HepG2 (cell line): ENCODE data around the gene NHERF2. TPM values are rescaled to one million over a fixed set of nuclear protein-coding genes. Genes with fewer than 3 reads are reported as not detected.
A peak's percentile ranks its signal among the peaks of the same experiment; 100 is the strongest.

Source experiments
- LCORL ChIP-seq, 2 experiments: fragments of 450-650 bp in 1 of 2; sonication (generic) in 1 of 2; formaldehyde crosslinking in 1 of 2; IDR thresholded peaks; 2 replicates each; pipeline versions ENCODE4 v1.5.0 to v1.6.1; 2017 to 2020; ENCODE audit warnings: antibody characterized with exemption in 1 of 2, missing genetic modification reagents in 1 of 2
- ZNF383 ChIP-seq: sonication (generic); formaldehyde crosslinking; IDR thresholded peaks from 2 replicates; pipeline ENCODE4 v1.4.0; 2020; ENCODE audit warnings: missing genetic modification reagents, mild to moderate bottlenecking, borderline replicate concordance
- polyA plus RNA-seq, 8 experiments: library from polyadenylated mRNA; depleted of rRNA in 3 of 8; stranded (reverse) in 7 of 8; unstranded in 1 of 8; fragments of >200 nt; fragmentation: Illumina TruSeq in 4 of 8; extraction: Trizol in 4 of 8; gene quantifications; 2 replicates each; pipeline versions ENCODE4 v1.2.1 to v1.2.3, GENCODE V29; 2011 to 2016; ENCODE audit warnings: low read depth in 4 of 8, missing spikeins in 1 of 8, mixed read lengths in 1 of 8; ENCODE audit not compliant: insufficient read depth in 1 of 8
- total RNA-seq, 5 experiments: library from RNA; depleted of rRNA; stranded (reverse); fragments of >200 nt; fragmentation: Illumina TruSeq; extraction: Trizol; gene quantifications; 2 replicates each; pipeline ENCODE4 v1.2.3, GENCODE V29; 2016; ENCODE audit warnings: low read depth in 1 of 5
- TF ChIP-seq, protein P1 (sequence below): sonication (generic); formaldehyde crosslinking; IDR thresholded peaks from 2 replicates; pipeline ENCODE4 v1.4.0; 2020; ENCODE audit warnings: mild to moderate bottlenecking, missing genetic modification reagents
- TF ChIP-seq, protein P2 (sequence below): sonication (generic); formaldehyde crosslinking; IDR thresholded peaks from one replicate; pipeline ENCODE4 v1.5.1; 2020; ENCODE audit warnings: mild to moderate bottlenecking, missing genetic modification reagents; ENCODE audit errors: not compliant biosample characterization
- TF ChIP-seq, protein P3 (sequence below), 2 experiments: IDR thresholded peaks; 2 replicates each; pipeline ENCODE4 v1.6.1; 2011 to 2012; ENCODE audit warnings: low read length in 2 of 2, borderline replicate concordance in 1 of 2, low read depth in 1 of 2, mild to moderate bottlenecking in 1 of 2, moderate library complexity in 1 of 2

The NHERF2 gene
- total and polyA plus RNA-seq, 2 of the 13 experiments (the other 11 are each of a cell fraction or from before 2014, with no cell fraction given), result 23.7 to 39.3 TPM

DNA sequence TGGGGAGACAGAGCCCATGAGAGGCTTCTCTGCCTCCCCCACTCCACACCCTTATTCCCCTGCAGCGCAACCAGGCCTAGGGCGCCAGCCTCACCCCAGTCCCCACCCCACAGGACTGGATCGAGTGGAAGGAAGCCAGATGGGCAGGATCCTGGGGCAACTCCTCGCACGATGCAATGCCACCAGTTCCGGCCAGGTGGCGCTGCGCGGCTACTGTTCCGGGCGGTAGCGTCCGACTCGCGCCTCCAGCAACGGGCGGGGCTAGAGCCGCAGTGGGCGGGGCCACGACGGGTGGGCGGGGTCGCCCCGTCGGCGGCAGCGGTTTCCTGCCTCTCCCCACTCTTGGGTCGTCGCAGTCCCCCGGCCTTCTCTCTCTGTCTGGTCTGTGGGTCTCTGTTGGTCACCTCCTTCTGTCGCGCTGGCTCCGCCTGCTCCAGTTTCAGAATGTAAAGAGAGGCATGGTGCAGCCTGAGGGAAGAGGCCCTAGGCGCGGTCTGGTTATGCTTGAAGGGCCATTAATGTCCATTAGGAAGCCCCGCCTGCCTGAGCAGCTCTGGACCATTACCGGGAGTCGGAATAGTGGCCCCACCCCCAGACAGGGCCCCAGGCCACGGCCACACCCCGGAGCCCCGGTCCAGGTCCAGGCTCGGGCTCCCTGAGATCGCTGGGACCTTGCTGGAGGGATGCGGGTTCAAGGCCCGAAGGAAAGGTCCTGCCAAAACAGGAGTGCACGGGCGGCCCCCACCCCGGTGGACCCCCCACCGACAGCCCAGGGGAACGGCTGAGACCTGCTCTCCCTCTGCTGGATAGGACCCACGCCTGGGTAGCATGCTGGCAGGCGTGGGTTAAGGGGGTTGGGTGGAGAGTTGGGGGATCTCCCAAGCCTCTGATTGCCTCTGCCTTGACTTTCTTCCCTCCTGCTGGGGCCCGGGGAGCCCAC lies 3.3 kb upstream of the NHERF2 start (continued):
- TF ChIP-seq, protein P1, sequence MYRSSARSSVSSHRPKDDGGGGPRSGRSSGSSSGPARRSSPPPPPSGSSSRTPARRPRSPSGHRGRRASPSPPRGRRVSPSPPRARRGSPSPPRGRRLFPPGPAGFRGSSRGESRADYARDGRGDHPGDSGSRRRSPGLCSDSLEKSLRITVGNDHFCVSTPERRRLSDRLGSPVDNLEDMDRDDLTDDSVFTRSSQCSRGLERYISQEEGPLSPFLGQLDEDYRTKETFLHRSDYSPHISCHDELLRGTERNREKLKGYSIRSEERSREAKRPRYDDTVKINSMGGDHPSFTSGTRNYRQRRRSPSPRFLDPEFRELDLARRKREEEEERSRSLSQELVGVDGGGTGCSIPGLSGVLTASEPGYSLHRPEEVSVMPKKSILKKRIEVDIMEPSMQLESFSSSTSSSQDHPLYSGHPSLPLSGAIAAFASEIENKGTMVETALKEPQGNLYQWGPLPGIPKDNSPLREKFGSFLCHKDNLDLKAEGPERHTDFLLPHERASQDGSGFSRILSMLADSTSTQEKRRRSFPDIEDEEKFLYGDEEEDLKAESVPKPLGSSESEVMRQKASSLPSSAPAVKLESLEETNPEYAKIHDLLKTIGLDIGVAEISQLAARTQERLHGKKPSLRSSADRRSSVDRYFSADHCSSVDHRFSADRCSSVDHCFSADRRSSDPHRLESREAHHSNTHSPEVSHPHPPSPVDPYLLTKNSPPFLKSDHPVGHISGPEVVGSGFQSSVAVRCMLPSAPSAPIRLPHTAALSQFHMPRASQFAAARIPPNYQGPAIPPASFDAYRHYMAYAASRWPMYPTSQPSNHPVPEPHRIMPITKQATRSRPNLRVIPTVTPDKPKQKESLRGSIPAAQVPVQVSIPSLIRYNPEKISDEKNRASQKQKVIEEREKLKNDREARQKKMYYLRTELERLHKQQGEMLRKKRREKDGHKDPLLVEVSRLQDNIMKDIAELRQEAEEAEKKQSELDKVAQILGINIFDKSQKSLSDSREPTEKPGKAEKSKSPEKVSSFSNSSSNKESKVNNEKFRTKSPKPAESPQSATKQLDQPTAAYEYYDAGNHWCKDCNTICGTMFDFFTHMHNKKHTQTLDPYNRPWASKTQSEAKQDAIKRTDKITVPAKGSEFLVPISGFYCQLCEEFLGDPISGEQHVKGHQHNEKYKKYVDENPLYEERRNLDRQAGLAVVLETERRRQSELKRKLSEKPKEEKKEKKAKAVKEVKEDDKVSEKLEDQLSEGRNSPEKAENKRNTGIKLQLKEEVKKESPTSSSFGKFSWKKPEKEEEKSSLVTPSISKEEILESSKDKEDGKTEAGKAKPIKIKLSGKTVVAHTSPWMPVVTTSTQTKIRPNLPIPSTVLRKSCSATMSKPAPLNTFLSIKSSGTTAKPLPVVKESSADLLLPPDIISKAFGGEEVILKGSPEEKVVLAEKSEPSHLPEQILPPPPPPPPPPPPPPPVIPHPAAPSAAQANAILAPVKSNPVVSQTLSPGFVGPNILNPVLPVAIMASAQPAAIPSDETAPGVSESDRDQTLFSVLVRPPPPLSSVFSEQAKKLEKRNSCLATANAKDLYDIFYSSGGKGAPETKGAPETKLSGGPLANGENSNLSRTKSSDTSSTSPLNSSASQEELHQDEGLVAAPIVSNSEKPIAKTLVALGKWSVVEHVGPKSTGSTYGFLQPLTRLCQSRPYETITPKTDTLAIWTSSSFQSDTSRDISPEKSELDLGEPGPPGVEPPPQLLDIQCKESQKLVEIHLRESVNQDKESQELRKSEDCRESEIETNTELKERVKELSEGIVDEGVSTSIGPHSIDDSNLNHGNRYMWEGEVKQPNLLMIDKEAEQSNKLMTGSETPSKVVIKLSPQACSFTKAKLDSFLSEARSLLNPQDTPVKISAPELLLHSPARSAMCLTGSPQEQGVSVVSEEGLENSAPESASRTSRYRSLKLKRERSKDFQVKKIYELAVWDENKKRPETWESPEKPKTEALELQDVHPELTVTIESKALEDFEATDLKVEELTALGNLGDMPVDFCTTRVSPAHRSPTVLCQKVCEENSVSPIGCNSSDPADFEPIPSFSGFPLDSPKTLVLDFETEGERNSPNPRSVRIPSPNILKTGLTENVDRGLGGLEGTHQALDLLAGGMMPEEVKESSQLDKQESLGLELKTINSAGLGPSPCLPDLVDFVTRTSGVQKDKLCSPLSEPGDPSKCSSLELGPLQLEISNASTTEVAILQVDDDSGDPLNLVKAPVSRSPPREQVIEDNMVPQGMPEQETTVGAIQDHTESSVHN (CRISPR knock-in tag), result no peak
- TF ChIP-seq ZNF383 (no peak), LCORL (IDR thresholded peaks at IDR 0.05) (no peak), LCORL (CRISPR knock-in tag; IDR thresholded peaks at IDR 0.05) (peak; percentile 86; the same call in 1 of the 2 replicates)
- TF ChIP-seq, protein P2, sequence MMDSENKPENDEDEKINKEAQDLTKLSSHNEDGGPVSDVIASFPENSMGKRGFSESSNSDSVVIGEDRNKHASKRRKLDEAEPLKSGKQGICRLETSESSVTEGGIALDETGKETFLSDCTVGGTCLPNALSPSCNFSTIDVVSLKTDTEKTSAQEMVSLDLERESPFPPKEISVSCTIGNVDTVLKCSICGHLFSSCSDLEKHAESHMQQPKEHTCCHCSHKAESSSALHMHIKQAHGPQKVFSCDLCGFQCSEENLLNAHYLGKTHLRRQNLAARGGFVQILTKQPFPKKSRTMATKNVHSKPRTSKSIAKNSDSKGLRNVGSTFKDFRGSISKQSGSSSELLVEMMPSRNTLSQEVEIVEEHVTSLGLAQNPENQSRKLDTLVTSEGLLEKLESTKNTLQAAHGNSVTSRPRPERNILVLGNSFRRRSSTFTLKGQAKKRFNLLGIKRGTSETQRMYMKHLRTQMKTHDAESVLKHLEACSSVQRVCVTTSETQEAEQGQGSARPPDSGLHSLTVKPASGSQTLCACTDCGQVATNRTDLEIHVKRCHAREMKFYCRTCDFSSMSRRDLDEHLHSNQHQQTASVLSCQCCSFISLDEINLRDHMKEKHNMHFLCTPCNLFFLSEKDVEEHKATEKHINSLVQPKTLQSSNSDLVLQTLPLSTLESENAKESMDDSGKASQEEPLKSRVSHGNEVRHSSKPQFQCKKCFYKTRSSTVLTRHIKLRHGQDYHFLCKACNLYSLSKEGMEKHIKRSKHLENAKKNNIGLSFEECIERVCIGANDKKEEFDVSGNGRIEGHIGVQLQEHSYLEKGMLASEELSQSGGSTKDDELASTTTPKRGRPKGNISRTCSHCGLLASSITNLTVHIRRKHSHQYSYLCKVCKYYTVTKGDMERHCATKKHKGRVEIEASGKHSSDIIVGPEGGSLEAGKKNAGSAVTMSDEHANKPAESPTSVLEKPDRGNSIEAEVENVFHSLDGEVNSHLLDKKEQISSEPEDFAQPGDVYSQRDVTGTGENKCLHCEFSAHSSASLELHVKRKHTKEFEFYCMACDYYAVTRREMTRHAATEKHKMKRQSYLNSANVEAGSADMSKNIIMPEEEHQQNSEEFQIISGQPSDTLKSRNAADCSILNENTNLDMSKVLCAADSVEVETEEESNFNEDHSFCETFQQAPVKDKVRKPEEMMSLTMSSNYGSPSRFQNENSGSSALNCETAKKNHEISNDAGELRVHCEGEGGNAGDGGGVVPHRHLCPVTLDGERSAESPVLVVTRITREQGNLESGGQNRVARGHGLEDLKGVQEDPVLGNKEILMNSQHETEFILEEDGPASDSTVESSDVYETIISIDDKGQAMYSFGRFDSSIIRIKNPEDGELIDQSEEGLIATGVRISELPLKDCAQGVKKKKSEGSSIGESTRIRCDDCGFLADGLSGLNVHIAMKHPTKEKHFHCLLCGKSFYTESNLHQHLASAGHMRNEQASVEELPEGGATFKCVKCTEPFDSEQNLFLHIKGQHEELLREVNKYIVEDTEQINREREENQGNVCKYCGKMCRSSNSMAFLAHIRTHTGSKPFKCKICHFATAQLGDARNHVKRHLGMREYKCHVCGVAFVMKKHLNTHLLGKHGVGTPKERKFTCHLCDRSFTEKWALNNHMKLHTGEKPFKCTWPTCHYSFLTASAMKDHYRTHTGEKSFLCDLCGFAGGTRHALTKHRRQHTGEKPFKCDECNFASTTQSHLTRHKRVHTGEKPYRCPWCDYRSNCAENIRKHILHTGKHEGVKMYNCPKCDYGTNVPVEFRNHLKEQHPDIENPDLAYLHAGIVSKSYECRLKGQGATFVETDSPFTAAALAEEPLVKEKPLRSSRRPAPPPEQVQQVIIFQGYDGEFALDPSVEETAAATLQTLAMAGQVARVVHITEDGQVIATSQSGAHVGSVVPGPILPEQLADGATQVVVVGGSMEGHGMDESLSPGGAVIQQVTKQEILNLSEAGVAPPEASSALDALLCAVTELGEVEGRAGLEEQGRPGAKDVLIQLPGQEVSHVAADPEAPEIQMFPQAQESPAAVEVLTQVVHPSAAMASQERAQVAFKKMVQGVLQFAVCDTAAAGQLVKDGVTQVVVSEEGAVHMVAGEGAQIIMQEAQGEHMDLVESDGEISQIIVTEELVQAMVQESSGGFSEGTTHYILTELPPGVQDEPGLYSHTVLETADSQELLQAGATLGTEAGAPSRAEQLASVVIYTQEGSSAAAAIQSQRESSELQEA, result no peak
- TF ChIP-seq, protein P3, sequence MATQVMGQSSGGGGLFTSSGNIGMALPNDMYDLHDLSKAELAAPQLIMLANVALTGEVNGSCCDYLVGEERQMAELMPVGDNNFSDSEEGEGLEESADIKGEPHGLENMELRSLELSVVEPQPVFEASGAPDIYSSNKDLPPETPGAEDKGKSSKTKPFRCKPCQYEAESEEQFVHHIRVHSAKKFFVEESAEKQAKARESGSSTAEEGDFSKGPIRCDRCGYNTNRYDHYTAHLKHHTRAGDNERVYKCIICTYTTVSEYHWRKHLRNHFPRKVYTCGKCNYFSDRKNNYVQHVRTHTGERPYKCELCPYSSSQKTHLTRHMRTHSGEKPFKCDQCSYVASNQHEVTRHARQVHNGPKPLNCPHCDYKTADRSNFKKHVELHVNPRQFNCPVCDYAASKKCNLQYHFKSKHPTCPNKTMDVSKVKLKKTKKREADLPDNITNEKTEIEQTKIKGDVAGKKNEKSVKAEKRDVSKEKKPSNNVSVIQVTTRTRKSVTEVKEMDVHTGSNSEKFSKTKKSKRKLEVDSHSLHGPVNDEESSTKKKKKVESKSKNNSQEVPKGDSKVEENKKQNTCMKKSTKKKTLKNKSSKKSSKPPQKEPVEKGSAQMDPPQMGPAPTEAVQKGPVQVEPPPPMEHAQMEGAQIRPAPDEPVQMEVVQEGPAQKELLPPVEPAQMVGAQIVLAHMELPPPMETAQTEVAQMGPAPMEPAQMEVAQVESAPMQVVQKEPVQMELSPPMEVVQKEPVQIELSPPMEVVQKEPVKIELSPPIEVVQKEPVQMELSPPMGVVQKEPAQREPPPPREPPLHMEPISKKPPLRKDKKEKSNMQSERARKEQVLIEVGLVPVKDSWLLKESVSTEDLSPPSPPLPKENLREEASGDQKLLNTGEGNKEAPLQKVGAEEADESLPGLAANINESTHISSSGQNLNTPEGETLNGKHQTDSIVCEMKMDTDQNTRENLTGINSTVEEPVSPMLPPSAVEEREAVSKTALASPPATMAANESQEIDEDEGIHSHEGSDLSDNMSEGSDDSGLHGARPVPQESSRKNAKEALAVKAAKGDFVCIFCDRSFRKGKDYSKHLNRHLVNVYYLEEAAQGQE (IDR thresholded peaks at IDR 0.05; ENCODE audit: borderline replicate concordance in 1 of 2, low read depth in 1 of 2, low read length in 2 of 2), result no peak
